Natural killer cell (primary cell): Measurements from ENCODE around the gene RBPJ. TPM values are rescaled to one million over a fixed set of nuclear protein-coding genes. Genes with fewer than 3 reads are reported as not detected.

Experiments
- ATAC-seq, 3 donors: fragments of 150-1000 bp in 2 of 3; fragments of 200-7000 bp in 1 of 3; cut with Tn5 transposase; 1 replicate in 1 of 3; 2 replicates in 2 of 3; pipeline ENCODE4 v1.10.0; 2021; ENCODE audit warnings: mild to moderate bottlenecking in 2 of 3, moderate library complexity in 2 of 3
- DNase-seq, 2 donors: peaks; one replicate each; pipeline versions ENCODE4 v3.0.0 to v3.0.0-alpha.2; 2013 to 2021; ENCODE audit warnings: mixed read lengths in 1 of 2
- H3K27ac ChIP-seq: one replicate; pipeline ENCODE4 v1.5.1; 2013; ENCODE audit warnings: mild to moderate bottlenecking, low read length
- H3K27me3 ChIP-seq: one replicate; pipeline ENCODE4 v1.6.1; 2013; ENCODE audit warnings: low read length; ENCODE audit not compliant: control insufficient read depth, insufficient read depth
- H3K36me3 ChIP-seq: one replicate; pipeline ENCODE4 v1.6.1; 2013; ENCODE audit warnings: low read length; ENCODE audit not compliant: control insufficient read depth, insufficient read depth
- H3K4me1 ChIP-seq: one replicate; pipeline ENCODE4 v1.6.1; 2013; ENCODE audit warnings: low read length; ENCODE audit not compliant: control insufficient read depth, insufficient read depth
- H3K4me3 ChIP-seq: one replicate; pipeline ENCODE4 v1.5.1; 2013; ENCODE audit warnings: low read length
- H3K9me3 ChIP-seq: one replicate; pipeline ENCODE4 v1.6.1; 2013; ENCODE audit warnings: low read length; ENCODE audit not compliant: control insufficient read depth, insufficient read depth
- H3K27ac Mint-ChIP-seq, 2 donors: one replicate each; pipeline ENCODE4 v1.8.0; 2022; ENCODE audit warnings: mild to moderate bottlenecking in 2 of 2, mixed read lengths in 2 of 2, moderate library complexity in 1 of 2
- H3K27me3 Mint-ChIP-seq, 2 donors: one replicate each; pipeline ENCODE4 v1.8.0; 2022; ENCODE audit warnings: low read depth in 2 of 2, mixed read lengths in 2 of 2
- H3K36me3 Mint-ChIP-seq: one replicate; pipeline ENCODE4 v1.8.0; 2022; ENCODE audit warnings: mixed read lengths
- H3K4me1 Mint-ChIP-seq, 2 donors: one replicate each; pipeline ENCODE4 v1.8.0; 2022; ENCODE audit warnings: mixed read lengths in 2 of 2
- H3K4me3 Mint-ChIP-seq: one replicate; pipeline ENCODE4 v1.8.0; 2022; ENCODE audit warnings: mild to moderate bottlenecking, moderate library complexity, mixed read lengths
- H3K9me3 Mint-ChIP-seq, 2 donors: one replicate each; pipeline ENCODE4 v1.8.0; 2022; ENCODE audit warnings: mixed read lengths in 2 of 2
- WGBS: methylation state at CpG from one replicate; pipeline ENCODE4 v1.1.7; 2013; ENCODE audit warnings: missing lambda C conversion rate; ENCODE audit not compliant: insufficient coverage; 5-methylcytosine and 5-hydroxymethylcytosine counted together
- intact Hi-C: fragments of 100-400 bp; cut with micrococcal nuclease; formaldehyde crosslinking; loops from one replicate; pipeline ENCODE4 v1.14.2; 2022
- total RNA-seq, 4 donors: library from RNA; stranded (reverse); fragments of 120-200 nt in 1 of 4; gene quantifications; one replicate each; pipeline versions ENCODE4 v1.2.3 to v1.2.4, GENCODE V29; 2013 to 2022
- TF ChIP-seq, protein P1 (sequence below): fragments of 200-600 bp; IDR thresholded peaks from one replicate; pipeline ENCODE4 v1.8.0; 2022; ENCODE audit warnings: antibody characterized with exemption

Gene RBPJ
- total RNA-seq, 3 donors from 2014 or later (not counting 1 experiment from before 2014, with no cell fraction given) = 46.4 to 53.3 (median 48.8) TPM

DNA sequence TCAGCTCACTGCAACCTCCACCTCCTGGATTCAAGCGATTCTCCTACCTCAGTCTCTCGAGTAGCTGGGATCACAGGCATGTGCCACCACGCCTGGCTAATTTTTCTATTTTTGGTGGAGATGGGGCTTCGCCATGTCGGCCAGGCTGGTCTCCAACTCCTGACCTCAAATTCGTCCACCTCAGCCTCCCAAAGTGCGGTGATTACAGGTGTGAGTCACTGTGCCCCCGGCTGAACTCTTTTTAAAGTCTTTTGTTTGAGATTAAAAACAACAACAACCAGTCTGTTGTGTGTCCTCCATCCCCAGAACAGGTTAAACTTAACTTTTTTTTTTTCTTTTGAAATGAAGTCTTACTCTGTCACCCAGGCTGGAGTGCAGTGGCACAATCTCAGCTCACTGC lies 36.3 kb upstream of the RBPJ start:
- Mint-ChIP-seq H3K4me1 (no peaks in the 10 kb centered on the region), H3K4me3 (no peak overlapping the region), H3K36me3 (no peaks in the 10 kb centered on the region), H3K27me3 (no peaks in the 10 kb centered on the region), H3K27ac (no peak overlapping the region), H3K9me3 (no peaks in the 10 kb centered on the region)
- Histone ChIP-seq H3K36me3 (no peaks in the 10 kb centered on the region), H3K4me3 (no peak overlapping the region), H3K27me3 (no peaks in the 10 kb centered on the region), H3K9me3 (no peaks in the 10 kb centered on the region), H3K27ac (no peak overlapping the region), H3K4me1 (no peaks in the 10 kb centered on the region)
- DNase-seq (no peak), ATAC-seq (no peak)
- intact Hi-C loops = no loop called here
- TF ChIP-seq, protein P1, sequence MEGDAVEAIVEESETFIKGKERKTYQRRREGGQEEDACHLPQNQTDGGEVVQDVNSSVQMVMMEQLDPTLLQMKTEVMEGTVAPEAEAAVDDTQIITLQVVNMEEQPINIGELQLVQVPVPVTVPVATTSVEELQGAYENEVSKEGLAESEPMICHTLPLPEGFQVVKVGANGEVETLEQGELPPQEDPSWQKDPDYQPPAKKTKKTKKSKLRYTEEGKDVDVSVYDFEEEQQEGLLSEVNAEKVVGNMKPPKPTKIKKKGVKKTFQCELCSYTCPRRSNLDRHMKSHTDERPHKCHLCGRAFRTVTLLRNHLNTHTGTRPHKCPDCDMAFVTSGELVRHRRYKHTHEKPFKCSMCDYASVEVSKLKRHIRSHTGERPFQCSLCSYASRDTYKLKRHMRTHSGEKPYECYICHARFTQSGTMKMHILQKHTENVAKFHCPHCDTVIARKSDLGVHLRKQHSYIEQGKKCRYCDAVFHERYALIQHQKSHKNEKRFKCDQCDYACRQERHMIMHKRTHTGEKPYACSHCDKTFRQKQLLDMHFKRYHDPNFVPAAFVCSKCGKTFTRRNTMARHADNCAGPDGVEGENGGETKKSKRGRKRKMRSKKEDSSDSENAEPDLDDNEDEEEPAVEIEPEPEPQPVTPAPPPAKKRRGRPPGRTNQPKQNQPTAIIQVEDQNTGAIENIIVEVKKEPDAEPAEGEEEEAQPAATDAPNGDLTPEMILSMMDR = no peak
- WGBS = 89% methylated on average over 8 of the region's 8 CpGs

DNA sequence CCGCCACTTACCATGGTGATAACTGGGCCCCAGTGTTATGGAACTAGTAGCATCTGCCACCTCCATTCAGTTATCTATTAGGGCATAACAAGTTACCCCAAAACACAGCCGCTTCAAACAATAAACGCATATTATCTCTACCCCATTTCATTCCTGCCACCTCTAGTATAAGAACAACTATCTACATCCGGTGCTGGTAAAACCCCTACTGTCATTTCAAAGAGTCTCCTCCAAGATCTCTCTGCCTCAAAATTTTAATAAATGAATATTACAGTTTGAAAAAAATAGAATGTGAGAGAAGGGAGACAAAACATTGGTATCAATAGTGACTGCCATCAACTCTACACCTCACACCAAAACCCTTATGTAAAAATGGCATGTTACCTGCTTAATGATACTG lies 35.5 kb upstream of the RBPJ start:
- no peaks in the 10 kb centered on the region for H3K36me3 Mint-ChIP-seq
- H3K27ac Mint-ChIP-seq = no peak overlapping the region
- intact Hi-C loops = no loop called here
- ATAC-seq = no peak
- H3K9me3 Mint-ChIP-seq = no peaks in the 10 kb centered on the region
- H3K4me1 Mint-ChIP-seq = no peaks in the 10 kb centered on the region
- DNase-seq = no peak
- Histone ChIP-seq H3K27ac (no peak overlapping the region), H3K4me3 (no peak overlapping the region), H3K4me1 (no peaks in the 10 kb centered on the region), H3K27me3 (no peaks in the 10 kb centered on the region), H3K9me3 (no peaks in the 10 kb centered on the region), H3K36me3 (no peaks in the 10 kb centered on the region)
- no peak overlapping the region for H3K4me3 Mint-ChIP-seq
- 84% methylated on average over 4 of the region's 4 CpGs for WGBS
- H3K27me3 Mint-ChIP-seq = no peaks in the 10 kb centered on the region
- TF ChIP-seq, protein P1 = no peak

DNA sequence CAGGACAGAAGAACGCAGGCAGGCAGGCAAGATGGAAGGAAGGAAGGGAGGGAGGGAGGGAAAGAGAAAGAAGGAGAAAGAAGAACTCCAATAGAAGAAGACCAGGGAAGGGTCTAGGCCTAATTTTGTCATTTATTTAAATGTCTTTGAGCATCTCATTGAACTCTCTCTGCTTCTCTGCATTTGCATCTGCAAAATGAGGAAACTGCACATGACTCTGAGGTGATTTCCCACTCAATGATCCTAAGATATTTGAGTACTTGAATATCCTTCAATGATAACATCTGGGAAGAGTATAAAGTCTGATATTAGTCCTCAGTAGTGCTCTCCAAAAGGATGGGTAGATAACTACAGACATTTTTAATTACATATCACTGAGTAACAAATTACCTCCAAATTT lies 33.1 kb upstream of the RBPJ start:
- peak overlapping the region in 1 of 2 donors; percentile 65 for H3K27ac Mint-ChIP-seq
- H3K36me3 Mint-ChIP-seq = no peaks in the 10 kb centered on the region
- ATAC-seq = no peak
- no peaks in the 10 kb centered on the region for H3K36me3 ChIP-seq
- no peaks in the 10 kb centered on the region for H3K9me3 Mint-ChIP-seq
- TF ChIP-seq, protein P1 = no peak
- H3K9me3 ChIP-seq = no peaks in the 10 kb centered on the region
- DNase-seq = no peak
- peaks cover 0 to 8% of the 10 kb centered on the region in 2 donors for H3K27me3 Mint-ChIP-seq
- no peaks in the 10 kb centered on the region for H3K4me1 Mint-ChIP-seq
- H3K4me3 Mint-ChIP-seq = no peak overlapping the region
- H3K4me1 ChIP-seq = no peaks in the 10 kb centered on the region
- no peaks in the 10 kb centered on the region for H3K27me3 ChIP-seq
- H3K4me3 ChIP-seq = no peak overlapping the region
- WGBS = 77% methylated on average over 1 of the region's 1 CpG
- intact Hi-C loops = no loop called here
- H3K27ac ChIP-seq = peak overlapping the region; percentile 20

DNA sequence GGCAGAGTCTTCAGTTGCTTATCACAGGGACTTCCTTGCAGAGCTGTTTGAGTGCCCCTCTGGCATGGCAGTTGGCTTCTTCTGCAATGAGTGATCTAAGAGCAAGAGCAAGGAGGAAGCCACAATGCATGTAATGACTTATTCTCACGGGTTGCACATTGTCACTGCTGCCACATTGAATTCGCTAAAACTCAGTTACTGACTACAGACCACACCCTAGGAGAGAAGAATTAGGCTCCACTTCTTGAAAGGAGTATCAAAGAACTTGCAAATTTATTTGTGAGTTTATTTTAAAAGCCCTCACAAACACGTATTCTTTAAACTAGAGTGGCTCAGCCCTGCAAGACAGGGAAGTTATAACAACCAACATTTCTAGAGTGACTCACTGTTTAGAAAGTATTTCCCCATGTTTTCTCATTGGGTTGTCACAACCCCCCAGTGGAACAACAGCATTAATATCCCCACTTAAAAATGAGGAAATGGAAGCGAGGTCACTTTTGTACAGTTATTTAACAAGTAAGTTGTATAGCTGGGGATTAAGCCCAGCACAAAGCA lies 32.4 kb upstream of the RBPJ start:
- Mint-ChIP-seq H3K4me3 (no peak overlapping the region), H3K4me1 (no peaks in the 10 kb centered on the region), H3K9me3 (no peaks in the 10 kb centered on the region), H3K36me3 (no peaks in the 10 kb centered on the region), H3K27me3 (peaks cover 0 to 8% of the 10 kb centered on the region in 2 donors), H3K27ac (peak overlapping the region in 1 of 2 donors; percentile 65)
- H3K4me3 ChIP-seq = no peak overlapping the region
- peak overlapping the region; percentile 20 for H3K27ac ChIP-seq
- no peaks in the 10 kb centered on the region for H3K36me3 ChIP-seq
- H3K27me3 ChIP-seq = no peaks in the 10 kb centered on the region
- H3K4me1 ChIP-seq = no peaks in the 10 kb centered on the region
- TF ChIP-seq, protein P1 = no peak
- peak; percentile 26 to 60 (median 38) for ATAC-seq
- no peaks in the 10 kb centered on the region for H3K9me3 ChIP-seq
- intact Hi-C loops = no loop called here
- 54% methylated on average over 2 of the region's 4 CpGs for WGBS
- peak in 1 of 2 donors; percentile 25 for DNase-seq
